ENCODE data around the gene GRID1.
"Not testable (repeated sequence)": the region's sequence is repeated elsewhere in the genome, so short reads cannot be mapped to it uniquely, and the experiment has no call there.

GRID1 gene

DNA sequence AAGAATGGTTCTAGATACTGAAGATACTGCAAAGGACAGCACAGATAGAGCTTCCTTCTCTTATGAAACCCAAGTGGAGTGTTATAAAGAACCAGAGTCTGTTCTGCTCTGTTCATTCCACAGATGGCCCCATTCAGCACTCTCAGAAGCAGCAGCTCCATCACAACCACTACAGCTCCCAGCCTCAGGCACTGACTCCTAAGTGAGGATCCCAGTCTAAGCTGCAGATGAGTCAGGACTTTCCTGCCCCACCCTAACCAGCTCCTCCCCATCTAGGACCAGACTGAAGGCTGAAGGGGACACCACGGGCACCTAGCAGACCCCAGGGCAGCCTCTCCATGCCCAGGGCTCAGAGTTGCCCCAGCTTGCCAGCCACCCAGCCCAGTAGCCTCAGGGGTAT, 379.8 kb downstream of the GRID1 start:
- no peak for DNase-seq (ENCODE audit: low spot score)

DNA sequence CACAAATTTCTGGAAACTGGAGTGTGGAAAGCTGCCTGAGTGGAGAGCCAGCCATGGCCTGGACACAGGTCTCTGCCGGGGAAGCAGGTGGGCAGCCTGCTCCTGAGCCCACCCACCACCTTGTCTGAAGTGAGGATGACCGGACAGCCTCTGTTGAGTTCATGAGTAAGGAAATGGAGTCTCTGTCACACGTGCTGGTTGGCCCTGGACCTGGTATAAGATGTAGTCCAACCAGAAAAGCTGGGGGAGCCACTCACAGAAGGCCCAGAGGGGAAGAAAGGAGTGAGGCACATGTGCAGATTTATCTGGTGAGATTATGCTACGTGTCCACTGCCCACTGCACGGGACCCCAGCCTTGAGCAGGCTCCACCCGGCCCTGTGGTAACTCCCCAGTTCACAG, 383.5 kb downstream of the GRID1 start:
- no peak for DNase-seq (ENCODE audit: low spot score)

DNA sequence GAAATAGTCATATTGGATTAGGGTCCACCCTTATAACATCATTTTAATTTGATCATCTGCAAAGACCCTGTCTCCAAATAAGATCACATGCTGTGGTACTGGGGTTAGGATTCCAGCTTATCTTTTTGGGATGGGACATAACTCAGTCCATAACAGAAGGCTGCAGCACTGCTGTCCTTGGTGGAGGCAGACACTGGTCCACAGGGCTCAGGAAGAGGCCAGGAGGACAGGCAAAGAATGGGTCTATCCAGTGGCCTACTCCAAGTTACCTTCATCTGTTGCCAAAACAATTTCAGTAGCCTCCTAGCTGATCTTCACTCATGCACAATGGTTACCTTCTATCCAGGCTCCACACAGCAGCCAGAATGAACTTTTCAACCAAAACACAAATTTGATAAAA, 387.0 kb downstream of the GRID1 start:
- DNase-seq (ENCODE audit: low spot score): no peak

DNA sequence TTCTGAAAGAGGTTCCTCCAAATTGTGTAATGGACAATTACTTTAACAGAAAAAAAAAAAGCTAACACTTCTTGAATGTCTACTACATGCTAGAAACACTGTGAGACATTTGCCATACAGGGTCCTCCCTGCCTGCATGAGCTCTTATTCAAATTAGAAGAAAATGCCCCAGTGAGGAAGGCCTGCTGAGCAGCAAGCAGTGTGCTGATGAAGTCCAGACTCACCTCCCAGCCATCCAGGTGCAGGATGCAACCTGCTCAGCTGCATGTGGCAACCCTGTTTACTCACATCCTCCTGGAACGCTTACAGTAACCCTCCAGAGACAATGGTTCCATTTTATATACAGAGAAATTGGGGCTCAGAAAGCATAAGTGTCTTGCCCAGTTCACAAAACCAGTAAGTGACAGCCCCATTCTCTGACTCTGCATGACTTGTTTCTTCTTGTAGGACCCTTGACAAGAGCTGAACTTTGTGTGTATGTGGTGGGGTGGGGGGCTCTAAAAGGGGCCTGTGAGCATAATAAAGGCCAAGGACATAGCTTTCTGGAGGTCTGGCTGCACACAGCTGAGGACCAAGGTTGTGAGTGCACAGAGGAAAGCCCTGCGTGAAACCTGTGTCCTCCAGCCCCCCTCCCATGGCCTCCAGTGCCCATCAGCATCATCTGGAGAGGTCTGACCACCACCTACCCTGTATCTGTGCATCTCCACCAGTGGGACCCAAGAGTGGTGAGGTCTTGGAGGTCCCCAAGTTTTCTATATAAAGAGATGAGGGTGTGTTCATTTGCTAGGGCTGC, 387.8 kb downstream of the GRID1 start:
- DNase-seq (ENCODE audit: low spot score): no peak

DNA sequence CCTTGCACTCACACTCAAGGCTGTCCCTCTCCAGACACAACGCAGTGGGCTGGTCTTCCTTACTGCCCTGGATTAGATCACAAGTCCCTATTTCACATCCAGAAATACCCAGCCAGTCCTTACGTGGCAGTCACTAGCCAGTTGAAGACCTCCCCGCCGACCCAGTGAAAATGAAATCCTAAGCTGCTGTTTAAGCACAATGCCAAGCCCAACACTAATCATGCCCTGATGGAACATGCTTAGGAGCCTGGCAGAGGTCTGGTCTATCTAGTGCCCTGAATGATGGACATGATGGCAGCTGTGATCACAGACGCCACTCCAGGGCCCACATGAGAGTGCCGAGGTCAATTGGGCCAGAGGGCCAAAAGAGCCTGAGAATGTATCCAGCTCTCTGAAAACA, 389.0 kb downstream of the GRID1 start:
- no peak for DNase-seq (ENCODE audit: low spot score)

GRCh38 chr10:85976267-85976793, 390.3 kb downstream of the GRID1 start:
- DNase-seq (ENCODE audit: low spot score): no peak

- no peak for DNase-seq (ENCODE audit: low spot score)
These were observed 395.1 kb downstream of the GRID1 start for GRCh38 chr10:85971494-85971893.

DNA sequence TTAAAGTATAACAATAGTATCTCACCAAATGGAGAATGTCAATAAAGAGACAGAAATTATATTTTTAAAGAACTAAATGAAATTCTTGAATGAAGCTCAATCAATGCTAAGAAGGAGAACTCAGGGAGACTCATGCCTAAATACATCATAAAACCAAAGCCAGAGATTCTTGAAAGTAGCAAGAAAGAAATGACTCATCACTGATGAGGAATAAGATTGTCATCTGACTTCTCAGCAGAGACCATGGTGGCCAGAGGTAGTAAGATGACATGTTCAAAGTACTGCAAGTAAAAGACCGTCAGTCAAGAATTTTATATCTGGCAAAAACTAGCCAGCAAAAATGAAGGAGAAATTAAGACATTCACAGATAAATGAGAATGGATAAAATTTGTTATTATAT, 399.0 kb downstream of the GRID1 start:
- no peak for DNase-seq (ENCODE audit: low spot score)

DNA sequence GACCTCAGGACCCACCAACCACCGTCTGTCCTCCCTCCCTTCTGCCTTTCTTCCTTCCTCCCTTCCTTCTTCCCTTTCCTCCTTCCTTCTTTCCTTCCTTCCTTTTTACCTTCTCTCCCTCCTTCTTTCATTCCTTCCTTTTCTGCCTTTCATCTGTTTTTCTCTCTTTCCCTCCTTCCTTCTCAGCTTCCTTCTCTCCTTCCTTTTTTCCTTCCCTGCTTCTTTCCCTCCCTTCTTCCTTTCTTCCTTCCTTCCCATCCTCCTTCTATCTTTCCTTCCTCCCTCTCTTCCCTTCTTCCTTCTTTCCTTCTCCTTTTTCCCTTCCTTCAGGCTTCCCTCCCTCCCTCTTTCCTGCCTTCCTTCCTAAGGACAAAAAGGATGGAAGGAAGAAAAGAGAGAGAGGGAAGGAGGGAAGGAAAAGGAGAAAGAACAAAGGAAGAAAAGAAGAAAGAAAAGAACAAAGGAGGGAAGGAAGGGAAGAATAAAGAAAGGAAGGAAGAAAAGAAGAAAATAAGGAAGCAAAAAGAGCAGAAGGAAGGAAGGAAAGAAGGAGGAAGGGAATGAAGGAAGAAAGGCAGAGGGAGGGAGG, 405.0 kb downstream of the GRID1 start:
- no peak for DNase-seq (ENCODE audit: low spot score)

GRCh38 chr10:85961073-85961472, 405.5 kb downstream of the GRID1 start:
- no peak for DNase-seq (ENCODE audit: low spot score)

- no peak for DNase-seq (ENCODE audit: low spot score)
These were observed 407.4 kb downstream of the GRID1 start for GRCh38 chr10:85959239-85959638.

GRCh38 chr10:85950921-85951320, 415.7 kb downstream of the GRID1 start:
- no peak for DNase-seq (ENCODE audit: low spot score)

- no peak for DNase-seq (ENCODE audit: low spot score)
These were observed 419.8 kb downstream of the GRID1 start for GRCh38 chr10:85946713-85947326.

- no peak for DNase-seq (ENCODE audit: low spot score)
These were observed 430.4 kb downstream of the GRID1 start for GRCh38 chr10:85936161-85936560.

- DNase-seq (ENCODE audit: low spot score): no peak
These were observed 432.0 kb downstream of the GRID1 start for GRCh38 chr10:85934586-85934985.

DNA sequence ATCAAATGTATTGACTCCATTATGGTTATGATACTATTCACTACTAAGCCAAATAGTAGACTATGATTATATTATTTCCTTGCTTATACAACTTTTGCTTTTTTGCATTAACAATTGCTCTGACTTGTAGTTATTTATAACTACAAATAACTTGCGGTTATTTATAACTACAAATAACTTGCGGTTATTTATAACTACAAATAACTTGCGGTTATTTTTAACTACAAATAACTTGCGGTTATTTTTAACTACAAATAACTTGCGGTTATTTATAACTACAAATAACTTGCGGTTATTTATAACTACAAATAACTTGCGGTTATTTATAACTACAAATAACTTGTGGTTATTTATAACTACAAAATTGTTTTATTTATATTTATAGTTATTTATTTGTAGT, 436.6 kb downstream of the GRID1 start:
- DNase-seq (ENCODE audit: low spot score): not testable (repeated sequence)

GRCh38 chr10:85927952-85928665, 438.5 kb downstream of the GRID1 start:
- no peak for DNase-seq (ENCODE audit: low spot score)

DNA sequence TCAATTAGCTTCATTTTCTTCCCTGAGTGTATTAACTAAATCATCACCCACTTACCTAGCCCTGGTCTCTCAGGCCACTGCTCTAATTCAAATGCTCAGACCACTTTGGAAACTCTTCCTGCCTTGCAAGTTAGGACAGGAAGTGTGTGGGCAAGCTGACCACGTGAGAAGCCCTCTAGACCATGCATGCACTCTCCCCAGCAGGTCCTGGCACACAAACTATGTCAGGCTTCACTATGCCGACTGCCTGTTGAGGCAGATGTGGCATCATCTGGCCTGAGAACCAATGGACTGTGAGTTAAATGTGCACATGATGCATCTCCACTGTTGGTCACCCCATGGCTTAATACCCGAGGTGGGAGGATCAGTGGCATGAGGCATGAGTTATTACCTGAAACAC, 439.6 kb downstream of the GRID1 start:
- DNase-seq (ENCODE audit: low spot score): no peak

DNA sequence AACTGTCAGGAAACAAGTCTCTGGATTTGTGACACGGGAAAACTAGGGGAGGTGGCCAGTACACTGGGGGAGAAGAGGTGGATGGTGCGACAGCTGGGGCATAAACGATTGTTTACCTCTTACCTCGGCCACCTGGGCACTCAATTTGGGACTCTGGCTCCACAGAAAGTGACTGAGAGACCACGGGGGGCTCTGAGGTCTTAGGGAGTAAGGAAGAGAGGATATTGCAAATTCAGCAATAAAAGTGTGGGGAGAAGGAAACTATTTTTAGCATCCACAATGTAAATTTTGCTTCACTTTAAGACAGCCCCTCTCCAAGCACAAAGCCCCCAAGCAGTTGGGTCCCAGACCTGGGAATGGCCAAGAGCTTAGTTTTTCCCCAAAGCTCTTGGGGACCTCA, 440.5 kb downstream of the GRID1 start:
- no peak for DNase-seq (ENCODE audit: low spot score)

DNA sequence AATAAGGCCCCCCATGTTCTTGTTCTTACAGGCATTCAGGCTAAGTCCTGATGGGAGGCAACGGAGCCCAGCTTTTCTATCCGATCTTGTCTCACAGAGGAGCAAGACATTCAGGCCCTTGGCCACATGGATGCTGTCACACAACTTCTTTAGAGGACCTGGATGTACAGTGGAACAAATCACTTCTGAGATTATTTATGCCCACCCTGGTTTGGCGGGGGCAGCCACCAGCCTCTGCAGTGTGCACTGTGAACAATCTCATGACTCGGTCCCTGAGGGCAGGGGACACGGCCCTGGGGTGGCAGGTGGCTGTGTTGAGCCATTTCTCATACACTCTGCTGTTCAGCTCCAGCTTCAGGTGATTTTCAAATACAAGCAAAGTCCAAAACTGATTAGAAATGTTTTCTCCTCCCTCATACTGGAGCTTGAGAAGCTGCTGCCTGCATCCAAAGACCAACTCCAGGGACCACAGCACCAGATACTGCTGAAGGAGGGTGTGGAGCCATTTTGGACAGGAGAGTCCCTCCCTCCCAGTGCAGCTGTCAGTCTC, 441.3 kb downstream of the GRID1 start:
- no peak for DNase-seq (ENCODE audit: low spot score)

- no peak for DNase-seq (ENCODE audit: low spot score)
These were observed 442.1 kb downstream of the GRID1 start for GRCh38 chr10:85924382-85925102.

All from HuH-7.5 (cell line).